CD4-positive, alpha-beta memory T cell (primary cell): ENCODE data around the gene TNNC1. TPM values are rescaled to one million over a fixed set of nuclear protein-coding genes. Genes with fewer than 3 reads are reported as not detected.

Experiments
- CTCF ChIA-PET: fragments of 350-600 bp; sonication (Branson Sonifier 250); formaldehyde crosslinking; loops from one replicate; lab custom pipeline; 2021; ENCODE audit warnings: inconsistent platforms; ENCODE audit not compliant: partially characterized antibody; lab: Charles Lee
- POLR2A ChIA-PET: fragments of 350-600 bp; sonication (Branson Sonifier 250); formaldehyde crosslinking; loops from one replicate; lab custom pipeline; 2021; ENCODE audit not compliant: partially characterized antibody; lab: Charles Lee
- DNase-seq, 5 donors: peaks; one replicate each; pipeline versions ENCODE4 v3.0.0 to v3.0.0-alpha.2; 2020 to 2022; ENCODE audit warnings: mixed read lengths in 1 of 5
- H3K27ac ChIP-seq: one replicate; pipeline ENCODE4 v1.7.0; 2013; ENCODE audit warnings: low read depth, low read length
- H3K27me3 ChIP-seq: 2 replicates; pipeline ENCODE4 v1.7.0; 2013; ENCODE audit warnings: mild to moderate bottlenecking, low read length, moderate library complexity; ENCODE audit not compliant: insufficient read depth
- H3K36me3 ChIP-seq: 2 replicates; pipeline ENCODE4 v1.7.0; 2013; ENCODE audit warnings: mild to moderate bottlenecking, low read length, moderate library complexity; ENCODE audit not compliant: insufficient read depth
- H3K4me1 ChIP-seq: 2 replicates; pipeline ENCODE4 v1.7.0; 2013; ENCODE audit warnings: mild to moderate bottlenecking, low read length, moderate library complexity; ENCODE audit not compliant: insufficient read depth
- H3K4me3 ChIP-seq, 2 donors: one replicate each; pipeline ENCODE4 v1.7.0; 2013; ENCODE audit warnings: low read length in 2 of 2, mild to moderate bottlenecking in 1 of 2
- H3K9me3 ChIP-seq, 2 donors: one replicate each; pipeline ENCODE4 v1.7.0; 2013; ENCODE audit warnings: low read length in 2 of 2, control low read depth in 1 of 2; ENCODE audit not compliant: control insufficient read depth in 1 of 2
- H3K27ac Mint-ChIP-seq, 7 donors: one replicate each; pipeline ENCODE4 v1.8.0; 2020 to 2021; ENCODE audit warnings: mixed read lengths in 7 of 7, mild to moderate bottlenecking in 6 of 7, inconsistent platforms in 3 of 7, moderate library complexity in 3 of 7
- H3K27me3 Mint-ChIP-seq, 2 donors: one replicate each; pipeline ENCODE4 v1.8.0; 2020 to 2021; ENCODE audit warnings: mixed read lengths in 2 of 2
- H3K36me3 Mint-ChIP-seq, 2 donors: one replicate each; pipeline ENCODE4 v1.8.0; 2020 to 2021; ENCODE audit warnings: mixed read lengths in 2 of 2, inconsistent platforms in 1 of 2, mild to moderate bottlenecking in 1 of 2
- H3K4me1 Mint-ChIP-seq, 4 donors: one replicate each; pipeline ENCODE4 v1.8.0; 2020 to 2021; ENCODE audit warnings: mixed read lengths in 4 of 4, mild to moderate bottlenecking in 1 of 4
- H3K4me3 Mint-ChIP-seq, 8 donors: one replicate each; pipeline ENCODE4 v1.8.0; 2020 to 2021; ENCODE audit warnings: mixed read lengths in 8 of 8, mild to moderate bottlenecking in 7 of 8, moderate library complexity in 6 of 8, inconsistent platforms in 3 of 8
- H3K9me3 Mint-ChIP-seq, 8 donors: one replicate each; pipeline ENCODE4 v1.8.0; 2020 to 2021; ENCODE audit warnings: mixed read lengths in 8 of 8, mild to moderate bottlenecking in 5 of 8, inconsistent platforms in 3 of 8, moderate library complexity in 1 of 8
- intact Hi-C: fragments of 100-400 bp; cut with micrococcal nuclease; formaldehyde crosslinking; loops from one replicate; pipeline ENCODE4 v1.15.1; 2023
- polyA plus RNA-seq, 2 donors: library from polyadenylated mRNA; unstranded; fragments of 300-500 nt; fragmentation: Illumina TruSeq; gene quantifications; one replicate each; pipeline ENCODE4 v1.2.3, GENCODE V29; 2021
- total RNA-seq, 2 experiments: library from RNA; stranded (reverse); gene quantifications; one replicate each; pipeline ENCODE4 v1.2.3, GENCODE V29; 2021

The TNNC1 gene
- total and polyA plus RNA-seq, 4 experiments from 2014 or later: 0.92 to 7.1 (median 5.3) TPM; not detected in 1

GRCh38 chr3:52406791-52407510 is 46.9 kb downstream of the TNNC1 start:
- H3K4me3 ChIP-seq: no peak overlapping the region
- H3K27ac Mint-ChIP-seq: peak overlapping the region in 4 of 7 donors; percentile 6 to 92 (median 51)
- peaks cover 23 to 36% (median 29%) of the 10 kb centered on the region in 4 donors for H3K4me1 Mint-ChIP-seq
- POLR2A ChIA-PET: interaction anchor here (1.3 kb wide), 1 partner anchor 8 kb away, joined by 3 read pairs; no protein-coding TSS in a partner anchor
- intact Hi-C loops: no loop called here
- no peaks in the 10 kb centered on the region for H3K9me3 ChIP-seq
- CTCF ChIA-PET: interaction anchor here (1.7 kb wide), 1 partner anchor 180 kb away, joined by 3 read pairs; no protein-coding TSS in a partner anchor
- peaks cover 30% of the 10 kb centered on the region for H3K4me1 ChIP-seq
- no peaks in the 10 kb centered on the region for H3K27me3 ChIP-seq
- no peak overlapping the region for H3K27ac ChIP-seq
- no peaks in the 10 kb centered on the region for H3K9me3 Mint-ChIP-seq
- H3K36me3 Mint-ChIP-seq: peaks cover 41 to 71% of the 10 kb centered on the region in 2 donors
- H3K4me3 Mint-ChIP-seq: peak overlapping the region in 3 of 8 donors; percentile 7 to 22 (median 9)
- peaks cover 62% of the 10 kb centered on the region for H3K36me3 ChIP-seq
- peak in 1 of 5 donors; percentile 31 for DNase-seq
- H3K27me3 Mint-ChIP-seq: no peaks in the 10 kb centered on the region

GRCh38 chr3:52406231-52406661 is 47.6 kb downstream of the TNNC1 start:
- H3K4me3 Mint-ChIP-seq: no peak overlapping the region
- H3K36me3 Mint-ChIP-seq: peaks cover 41 to 78% of the 10 kb centered on the region in 2 donors
- no peaks in the 10 kb centered on the region for H3K27me3 Mint-ChIP-seq
- CTCF ChIA-PET: no interaction called here
- Histone ChIP-seq H3K4me3 (no peak overlapping the region), H3K27me3 (no peaks in the 10 kb centered on the region), H3K36me3 (peaks cover 69% of the 10 kb centered on the region), H3K27ac (no peak overlapping the region), H3K9me3 (no peaks in the 10 kb centered on the region), H3K4me1 (peaks cover 23% of the 10 kb centered on the region)
- intact Hi-C loops: no loop called here
- peak overlapping the region in 1 of 7 donors; percentile 38 for H3K27ac Mint-ChIP-seq
- peaks cover 17 to 29% (median 23%) of the 10 kb centered on the region in 4 donors for H3K4me1 Mint-ChIP-seq
- POLR2A ChIA-PET: no interaction called here
- peak in 1 of 5 donors; percentile 28 for DNase-seq
- no peaks in the 10 kb centered on the region for H3K9me3 Mint-ChIP-seq

GRCh38 chr3:52405601-52406110 is 48.2 kb downstream of the TNNC1 start:
- CTCF ChIA-PET: no interaction called here
- peak overlapping the region in 3 of 7 donors; percentile 38 to 77 (median 72) for H3K27ac Mint-ChIP-seq
- POLR2A ChIA-PET: no interaction called here
- peak in 1 of 5 donors; percentile 16 for DNase-seq
- H3K9me3 Mint-ChIP-seq: no peaks in the 10 kb centered on the region
- Histone ChIP-seq H3K9me3 (no peaks in the 10 kb centered on the region), H3K4me1 (peaks cover 19% of the 10 kb centered on the region), H3K4me3 (no peak overlapping the region), H3K27me3 (no peaks in the 10 kb centered on the region), H3K27ac (no peak overlapping the region), H3K36me3 (peaks cover 74% of the 10 kb centered on the region)
- peaks cover 41 to 80% of the 10 kb centered on the region in 2 donors for H3K36me3 Mint-ChIP-seq
- intact Hi-C loops: no loop called here
- H3K27me3 Mint-ChIP-seq: no peaks in the 10 kb centered on the region
- no peak overlapping the region for H3K4me3 Mint-ChIP-seq
- peaks cover 13 to 23% (median 18%) of the 10 kb centered on the region in 4 donors for H3K4me1 Mint-ChIP-seq

- no peak overlapping the region for H3K4me3 Mint-ChIP-seq
These were observed 48.8 kb downstream of the TNNC1 start for GRCh38 chr3:52405066-52405465.

GRCh38 chr3:52404391-52404790 is 49.5 kb downstream of the TNNC1 start:
- no peaks in the 10 kb centered on the region for H3K27me3 Mint-ChIP-seq
- H3K4me1 ChIP-seq: peaks cover 18% of the 10 kb centered on the region
- no peaks in the 10 kb centered on the region for H3K27me3 ChIP-seq
- H3K9me3 Mint-ChIP-seq: no peaks in the 10 kb centered on the region
- no peak for DNase-seq
- H3K4me3 Mint-ChIP-seq: no peak overlapping the region
- intact Hi-C loops: no loop called here
- H3K4me3 ChIP-seq: no peak overlapping the region
- H3K9me3 ChIP-seq: no peaks in the 10 kb centered on the region
- no peak overlapping the region for H3K27ac ChIP-seq
- H3K4me1 Mint-ChIP-seq: peaks cover 13 to 23% (median 17%) of the 10 kb centered on the region in 4 donors
- peak overlapping the region in 1 of 7 donors; percentile 74 for H3K27ac Mint-ChIP-seq
- peaks cover 41 to 82% of the 10 kb centered on the region in 2 donors for H3K36me3 Mint-ChIP-seq
- H3K36me3 ChIP-seq: peaks cover 82% of the 10 kb centered on the region
- POLR2A ChIA-PET: no interaction called here
- CTCF ChIA-PET: interaction anchor here (0.8 kb wide), 1 partner anchor 23 kb away, joined by 3 read pairs; no protein-coding TSS in a partner anchor

More at GRCh38 chr3:52405066-52405465, 48.8 kb downstream of the TNNC1 start:
- no peak overlapping the region for H3K27ac ChIP-seq
- Mint-ChIP-seq H3K27me3 (no peaks in the 10 kb centered on the region), H3K9me3 (no peaks in the 10 kb centered on the region), H3K4me1 (peaks cover 13 to 23% (median 18%) of the 10 kb centered on the region in 4 donors), H3K36me3 (peaks cover 41 to 84% of the 10 kb centered on the region in 2 donors), H3K27ac (peak overlapping the region in 2 of 7 donors; percentile 72 to 77)
- peaks cover 19% of the 10 kb centered on the region for H3K4me1 ChIP-seq
- DNase-seq: peak in 1 of 5 donors; percentile 20
- ChIA-PET POLR2A (no interaction called here), CTCF (interaction anchor here (0.8 kb wide), 1 partner anchor 23 kb away, joined by 3 read pairs; no protein-coding TSS in a partner anchor)
- peaks cover 80% of the 10 kb centered on the region for H3K36me3 ChIP-seq
- no peaks in the 10 kb centered on the region for H3K27me3 ChIP-seq
- H3K9me3 ChIP-seq: no peaks in the 10 kb centered on the region
- intact Hi-C loops: no loop called here
- H3K4me3 ChIP-seq: no peak overlapping the region

GRCh38 chr3:52403955-52404354 is 49.9 kb downstream of the TNNC1 start:
- peaks cover 85% of the 10 kb centered on the region for H3K36me3 ChIP-seq
- CTCF ChIA-PET: no interaction called here
- peaks cover 41 to 79% of the 10 kb centered on the region in 2 donors for H3K36me3 Mint-ChIP-seq
- H3K4me3 Mint-ChIP-seq: no peak overlapping the region
- H3K4me1 Mint-ChIP-seq: peaks cover 10 to 19% (median 13%) of the 10 kb centered on the region in 4 donors
- H3K27me3 ChIP-seq: no peaks in the 10 kb centered on the region
- H3K9me3 Mint-ChIP-seq: no peaks in the 10 kb centered on the region
- H3K9me3 ChIP-seq: no peaks in the 10 kb centered on the region
- peak overlapping the region in 5 of 7 donors; percentile 27 to 62 (median 57) for H3K27ac Mint-ChIP-seq
- peak in 1 of 5 donors; percentile 17 for DNase-seq
- H3K4me1 ChIP-seq: peaks cover 14% of the 10 kb centered on the region
- intact Hi-C loops: no loop called here
- H3K27me3 Mint-ChIP-seq: no peaks in the 10 kb centered on the region
- H3K27ac ChIP-seq: no peak overlapping the region
- POLR2A ChIA-PET: no interaction called here
- no peak overlapping the region for H3K4me3 ChIP-seq

GRCh38 chr3:52403271-52403841 is 50.5 kb downstream of the TNNC1 start:
- CTCF ChIA-PET: no interaction called here
- no peaks in the 10 kb centered on the region for H3K9me3 Mint-ChIP-seq
- no peak overlapping the region for H3K4me3 ChIP-seq
- peaks cover 4 to 13% (median 7%) of the 10 kb centered on the region in 4 donors for H3K4me1 Mint-ChIP-seq
- peaks cover 8% of the 10 kb centered on the region for H3K4me1 ChIP-seq
- no peak for DNase-seq
- POLR2A ChIA-PET: no interaction called here
- H3K27me3 ChIP-seq: no peaks in the 10 kb centered on the region
- peaks cover 38 to 79% of the 10 kb centered on the region in 2 donors for H3K36me3 Mint-ChIP-seq
- H3K27ac Mint-ChIP-seq: peak overlapping the region in 2 of 7 donors; percentile 60 to 62
- H3K4me3 Mint-ChIP-seq: peak overlapping the region in 1 of 8 donors; percentile 35
- no peaks in the 10 kb centered on the region for H3K27me3 Mint-ChIP-seq
- intact Hi-C loops: no loop called here
- H3K36me3 ChIP-seq: peaks cover 85% of the 10 kb centered on the region
- no peaks in the 10 kb centered on the region for H3K9me3 ChIP-seq
- H3K27ac ChIP-seq: no peak overlapping the region
